OCI-LY7 (cell line): Measurements from ENCODE around the gene CDK4. TPM values are rescaled to one million over a fixed set of nuclear protein-coding genes. Genes with fewer than 3 reads are reported as not detected.

Experiments used
- BruUV-seq: library from RNA; stranded (reverse); fragments of 400-500 nt; replicated peaks from 2 replicates; lab custom pipeline; 2021; lab: Mats Ljungman, UMichigan
- CTCF ChIA-PET: fragments of 300-600 bp; sonication (Branson Sonifier 250); formaldehyde crosslinking; loops from one replicate; lab custom pipeline; 2022; ENCODE audit warnings: antibody characterized with exemption; ENCODE audit not compliant: unreplicated experiment; lab: Charles Lee
- POLR2A ChIA-PET: fragments of 300-600 bp; sonication (Branson Sonifier 250); formaldehyde crosslinking; loops from one replicate; lab custom pipeline; 2022; ENCODE audit warnings: antibody characterized with exemption; lab: Charles Lee
- DNase-seq: peaks from one replicate; pipeline ENCODE4 v3.0.0-alpha.2; 2015; ENCODE audit warnings: low spot score
- H2AFZ ChIP-seq: fragments of 200-600 bp; sonication (generic), shearing (Covaris generic); 2 replicates; pipeline ENCODE4 v1.6.1; 2014; ENCODE audit warnings: mild to moderate bottlenecking, antibody characterized with exemption, low read length, moderate library complexity
- H3K27ac ChIP-seq: fragments of 200-600 bp; sonication (generic); 2 replicates; pipeline ENCODE4 v1.5.1; 2014; ENCODE audit warnings: mixed run types, low read depth, mild to moderate bottlenecking, moderate library complexity, low read length, inconsistent platforms; ENCODE audit not compliant: poor library complexity, severe bottlenecking
- H3K36me3 ChIP-seq: fragments of 200-600 bp; sonication (generic); 2 replicates; pipeline ENCODE4 v1.6.1; 2014; ENCODE audit warnings: mild to moderate bottlenecking, antibody characterized with exemption, low read length, moderate library complexity, mixed read lengths; ENCODE audit not compliant: insufficient read depth
- H3K4me1 ChIP-seq: fragments of 200-600 bp; sonication (generic); 2 replicates; pipeline ENCODE4 v1.5.1; 2014; ENCODE audit warnings: mild to moderate bottlenecking, low read length; ENCODE audit not compliant: insufficient read depth, poor library complexity, severe bottlenecking
- H3K4me2 ChIP-seq: fragments of 200-600 bp; sonication (generic); 2 replicates; pipeline ENCODE4 v1.6.1; 2014; ENCODE audit warnings: mild to moderate bottlenecking, low read length
- H3K4me3 ChIP-seq: fragments of 200-600 bp; sonication (generic); 2 replicates; pipeline ENCODE4 v1.5.1; 2014; ENCODE audit warnings: mild to moderate bottlenecking, low read depth, low read length; ENCODE audit not compliant: poor library complexity, severe bottlenecking
- H3K79me2 ChIP-seq: fragments of 200-600 bp; sonication (generic); 2 replicates; pipeline ENCODE4 v1.6.1; 2016; ENCODE audit warnings: low read depth, mild to moderate bottlenecking, low read length, moderate library complexity, mixed read lengths; ENCODE audit not compliant: insufficient read depth
- H3K9me2 ChIP-seq: fragments of 200-600 bp; sonication (generic); 2 replicates; pipeline ENCODE4 v1.6.1; 2016; ENCODE audit warnings: mild to moderate bottlenecking, low read length, mixed read lengths; ENCODE audit not compliant: insufficient read depth
- H3K9me3 ChIP-seq: fragments of 200-600 bp; sonication (generic); 2 replicates; pipeline ENCODE4 v1.6.1; 2014; ENCODE audit warnings: mild to moderate bottlenecking, mixed run types, low read length, mixed read lengths
- H4K20me1 ChIP-seq: fragments of 200-600 bp; sonication (generic); 2 replicates; pipeline ENCODE4 v1.6.1; 2014; ENCODE audit warnings: mild to moderate bottlenecking, antibody characterized with exemption, low read length, moderate library complexity, mixed read lengths; ENCODE audit not compliant: insufficient read depth
- EZH2phosphoT487 ChIP-seq: fragments of 200-600 bp; sonication (generic); IDR thresholded peaks from 2 replicates; pipeline ENCODE4 v1.6.1; 2018; ENCODE audit warnings: low read depth, borderline replicate concordance, mild to moderate bottlenecking, mixed run types, antibody characterized with exemption, low read length, moderate library complexity, mixed read lengths
- intact Hi-C: fragments of 100-400 bp; cut with micrococcal nuclease; formaldehyde crosslinking; loops from one replicate; pipeline ENCODE4 v1.10.0; 2022; ENCODE audit not compliant: unreplicated experiment
- total RNA-seq, 2 experiments: library from RNA; depleted of rRNA in 1 of 2; stranded (reverse); fragments of >200 nt in 1 of 2; shearing (Covaris generic) in 1 of 2; gene quantifications; 2 replicates each; pipeline ENCODE4 v1.2.3, GENCODE V29; 2014 to 2022
- TF ChIP-seq, protein P1 (sequence below): fragments of 200-600 bp; sonication (generic); conservative IDR thresholded peaks from 2 replicates; pipeline ENCODE4 v1.5.1; 2014; ENCODE audit warnings: mild to moderate bottlenecking, antibody characterized with exemption, low read length, moderate library complexity, mixed read lengths

Gene CDK4
- total RNA-seq, 2 experiments from 2014 or later, result 192 to 280 TPM

- ChIA-PET POLR2A (interaction anchor here (0.7 kb wide), 1 partner anchor 17 kb away, joined by 3 read pairs; no protein-coding TSS in a partner anchor), CTCF (no interaction called here)
- TF ChIP-seq, protein P1, sequence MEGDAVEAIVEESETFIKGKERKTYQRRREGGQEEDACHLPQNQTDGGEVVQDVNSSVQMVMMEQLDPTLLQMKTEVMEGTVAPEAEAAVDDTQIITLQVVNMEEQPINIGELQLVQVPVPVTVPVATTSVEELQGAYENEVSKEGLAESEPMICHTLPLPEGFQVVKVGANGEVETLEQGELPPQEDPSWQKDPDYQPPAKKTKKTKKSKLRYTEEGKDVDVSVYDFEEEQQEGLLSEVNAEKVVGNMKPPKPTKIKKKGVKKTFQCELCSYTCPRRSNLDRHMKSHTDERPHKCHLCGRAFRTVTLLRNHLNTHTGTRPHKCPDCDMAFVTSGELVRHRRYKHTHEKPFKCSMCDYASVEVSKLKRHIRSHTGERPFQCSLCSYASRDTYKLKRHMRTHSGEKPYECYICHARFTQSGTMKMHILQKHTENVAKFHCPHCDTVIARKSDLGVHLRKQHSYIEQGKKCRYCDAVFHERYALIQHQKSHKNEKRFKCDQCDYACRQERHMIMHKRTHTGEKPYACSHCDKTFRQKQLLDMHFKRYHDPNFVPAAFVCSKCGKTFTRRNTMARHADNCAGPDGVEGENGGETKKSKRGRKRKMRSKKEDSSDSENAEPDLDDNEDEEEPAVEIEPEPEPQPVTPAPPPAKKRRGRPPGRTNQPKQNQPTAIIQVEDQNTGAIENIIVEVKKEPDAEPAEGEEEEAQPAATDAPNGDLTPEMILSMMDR, result no peak
- no peaks in the 10 kb centered on the region for H4K20me1 ChIP-seq
- no peaks in the 10 kb centered on the region for H3K9me2 ChIP-seq
- BruUV-seq, result no TSS peak
- H3K9me3 ChIP-seq, result no peaks in the 10 kb centered on the region
- H2AFZ ChIP-seq, result no peak overlapping the region
- H3K27ac ChIP-seq, result no peak overlapping the region
- intact Hi-C loops, result no loop called here
- no peaks in the 10 kb centered on the region for H3K79me2 ChIP-seq
- no peak overlapping the region for H3K4me2 ChIP-seq
- peaks cover 71% of the 10 kb centered on the region for H3K36me3 ChIP-seq
- no peak for DNase-seq
- H3K4me1 ChIP-seq, result no peaks in the 10 kb centered on the region
- H3K4me3 ChIP-seq, result no peak overlapping the region
These were observed 45.8 kb upstream of the CDK4 start for GRCh38 chr12:57797933-57798332.

DNA sequence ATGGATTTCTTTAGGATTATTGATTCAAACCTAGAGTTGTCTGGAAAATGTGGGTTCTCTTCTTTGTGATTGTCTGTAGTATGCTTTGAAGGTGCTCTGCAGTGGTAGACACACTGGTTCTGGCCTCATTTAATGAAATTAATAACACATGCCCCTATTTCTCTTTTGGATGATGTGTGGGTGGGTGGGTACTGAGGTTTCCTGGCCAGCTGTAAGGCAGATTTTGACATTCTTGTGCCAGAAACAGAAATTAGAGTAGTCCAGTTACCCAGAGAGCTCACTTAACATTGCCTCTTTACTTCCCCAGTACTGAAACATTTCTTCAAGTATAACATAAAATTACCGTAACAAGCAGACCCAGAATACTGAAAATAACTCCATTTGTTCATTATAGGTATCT is 44.9 kb upstream of the CDK4 start:
- H4K20me1 ChIP-seq, result no peaks in the 10 kb centered on the region
- H3K4me2 ChIP-seq, result no peak overlapping the region
- no peaks in the 10 kb centered on the region for H3K9me3 ChIP-seq
- no peaks in the 10 kb centered on the region for H3K4me1 ChIP-seq
- BruUV-seq, result no TSS peak
- intact Hi-C loops, result no loop called here
- CTCF ChIA-PET, result no interaction called here
- POLR2A ChIA-PET, result no interaction called here
- H2AFZ ChIP-seq, result no peak overlapping the region
- H3K79me2 ChIP-seq, result no peaks in the 10 kb centered on the region
- no peaks in the 10 kb centered on the region for H3K9me2 ChIP-seq
- peaks cover 76% of the 10 kb centered on the region for H3K36me3 ChIP-seq
- H3K27ac ChIP-seq, result no peak overlapping the region
- no peak overlapping the region for H3K4me3 ChIP-seq
- TF ChIP-seq EZH2phosphoT487, result no peak
- TF ChIP-seq, protein P1, result no peak
- no peak for DNase-seq

DNA sequence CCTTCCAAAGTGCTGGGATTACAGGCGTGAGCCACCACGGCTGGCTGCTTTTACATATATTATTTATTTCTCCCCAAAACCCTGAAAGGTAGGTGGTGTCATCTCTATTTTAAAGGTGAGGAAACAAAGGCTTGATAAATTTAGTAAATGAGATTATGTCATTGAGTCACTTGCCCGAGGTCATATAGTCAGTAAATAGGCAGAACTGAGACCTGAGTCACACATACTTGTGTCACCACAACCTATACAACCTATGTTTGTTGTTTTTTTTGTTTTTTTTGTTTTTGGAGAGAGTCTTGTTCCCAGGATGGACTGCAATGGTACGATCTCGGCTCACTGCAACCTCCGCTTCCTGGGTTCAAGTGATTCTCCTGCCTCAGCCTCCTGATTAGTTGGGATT is 43.2 kb upstream of the CDK4 start:
- CTCF ChIA-PET, result no interaction called here
- peaks cover 90% of the 10 kb centered on the region for H3K36me3 ChIP-seq
- intact Hi-C loops, result no loop called here

More for the DNA sequence above, 43.2 kb upstream of the CDK4 start:
- no peak overlapping the region for H3K4me3 ChIP-seq
- H3K9me2 ChIP-seq, result no peaks in the 10 kb centered on the region
- H3K4me1 ChIP-seq, result no peaks in the 10 kb centered on the region
- BruUV-seq, result no TSS peak
- H3K4me2 ChIP-seq, result no peak overlapping the region
- H4K20me1 ChIP-seq, result no peaks in the 10 kb centered on the region
- no peak overlapping the region for H2AFZ ChIP-seq
- no peak for DNase-seq
- no peak overlapping the region for H3K27ac ChIP-seq
- H3K79me2 ChIP-seq, result no peaks in the 10 kb centered on the region
- no peaks in the 10 kb centered on the region for H3K9me3 ChIP-seq
- POLR2A ChIA-PET, result no interaction called here
- TF ChIP-seq, protein P1, result no peak
- no peak for TF ChIP-seq EZH2phosphoT487
